WTC11 (cell line): ENCODE measurements around the gene MPST. TPM values are rescaled to one million over a fixed set of nuclear protein-coding genes. Genes with fewer than 3 reads are reported as not detected.

ENCODE experiments used
- ATAC-seq: fragments of 200-7000 bp; cut with Tn5 transposase; 2 replicates; pipeline ENCODE4 v1.10.0; 2021; ENCODE audit warnings: mild to moderate bottlenecking, moderate library complexity
- CTCF ChIA-PET: fragments of 300-600 bp; sonication (Branson Sonifier 250); formaldehyde crosslinking; loops from one replicate; lab custom pipeline; 2021; ENCODE audit warnings: antibody characterized with exemption; lab: Charles Lee
- POLR2A ChIA-PET: fragments of 350-600 bp; sonication (Branson Sonifier 250); formaldehyde crosslinking; loops from one replicate; lab custom pipeline; 2021; ENCODE audit warnings: antibody characterized with exemption; lab: Charles Lee
- DNase-seq: peaks from one replicate; pipeline ENCODE4 v3.0.0; 2021; ENCODE audit warnings: low spot score
- H3K27ac Mint-ChIP-seq: 2 replicates; pipeline ENCODE4 v1.8.0; 2021; ENCODE audit warnings: mixed read lengths
- H3K27me3 Mint-ChIP-seq: 2 replicates; pipeline ENCODE4 v1.8.0; 2021; ENCODE audit warnings: low read depth, mild to moderate bottlenecking, moderate library complexity, mixed read lengths
- H3K36me3 Mint-ChIP-seq: 2 replicates; pipeline ENCODE4 v1.8.0; 2021; ENCODE audit warnings: mixed read lengths
- H3K4me1 Mint-ChIP-seq: 2 replicates; pipeline ENCODE4 v1.8.0; 2022; ENCODE audit warnings: mixed read lengths
- H3K4me3 Mint-ChIP-seq: 2 replicates; pipeline ENCODE4 v1.8.0; 2021; ENCODE audit warnings: mild to moderate bottlenecking, moderate library complexity, mixed read lengths
- H3K9me3 Mint-ChIP-seq: 2 replicates; pipeline ENCODE4 v1.8.0; 2021; ENCODE audit warnings: mixed read lengths
- RELA ChIP-seq: sonication (generic); formaldehyde crosslinking; IDR thresholded peaks from 2 replicates; pipeline ENCODE4 v1.8.1; 2022; ENCODE audit warnings: missing genetic modification reagents, mild to moderate bottlenecking, borderline replicate concordance
- ZNF263 ChIP-seq: sonication (generic); formaldehyde crosslinking; IDR thresholded peaks from 2 replicates; pipeline ENCODE4 v1.8.1; 2022; ENCODE audit warnings: low read depth, mild to moderate bottlenecking, moderate library complexity, missing genetic modification reagents
- ZNF416 ChIP-seq: fragments of 250-450 bp; sonication (Bioruptor Pico); IDR thresholded peaks from 2 replicates; pipeline ENCODE4 v1.9.0; 2021; ENCODE audit warnings: mild to moderate bottlenecking, inconsistent platforms
- ZNF671 ChIP-seq: fragments of 250-450 bp; sonication (Bioruptor Pico); IDR thresholded peaks from 2 replicates; pipeline ENCODE4 v1.8.0; 2021; ENCODE audit warnings: mild to moderate bottlenecking
- total RNA-seq: library from RNA; stranded (reverse); gene quantifications from 3 replicates; pipeline ENCODE4 v1.2.3, GENCODE V29; 2021
- TF ChIP-seq, protein P1 (sequence below): sonication (generic); formaldehyde crosslinking; IDR thresholded peaks from 2 replicates; pipeline ENCODE4 v1.8.1; 2023; ENCODE audit warnings: mild to moderate bottlenecking, missing genetic modification reagents
- TF ChIP-seq, protein P2 (sequence below): sonication (generic); formaldehyde crosslinking; IDR thresholded peaks from 2 replicates; pipeline ENCODE4 v1.8.1; 2022; ENCODE audit warnings: low read depth, missing genetic modification reagents, borderline replicate concordance
- TF ChIP-seq, protein P3 (sequence below): sonication (generic); formaldehyde crosslinking; conservative IDR thresholded peaks from 2 replicates; pipeline ENCODE4 v1.8.1; 2022; ENCODE audit warnings: mild to moderate bottlenecking, missing genetic modification reagents
- TF ChIP-seq, protein P4 (sequence below): fragments of 250-450 bp; sonication (Bioruptor Pico); IDR thresholded peaks from 2 replicates; pipeline ENCODE4 v2.1.2; 2022; ENCODE audit warnings: mild to moderate bottlenecking, moderate library complexity

Gene MPST
- total RNA-seq, 1 experiment from 2014 or later, result 86.6 TPM

DNA sequence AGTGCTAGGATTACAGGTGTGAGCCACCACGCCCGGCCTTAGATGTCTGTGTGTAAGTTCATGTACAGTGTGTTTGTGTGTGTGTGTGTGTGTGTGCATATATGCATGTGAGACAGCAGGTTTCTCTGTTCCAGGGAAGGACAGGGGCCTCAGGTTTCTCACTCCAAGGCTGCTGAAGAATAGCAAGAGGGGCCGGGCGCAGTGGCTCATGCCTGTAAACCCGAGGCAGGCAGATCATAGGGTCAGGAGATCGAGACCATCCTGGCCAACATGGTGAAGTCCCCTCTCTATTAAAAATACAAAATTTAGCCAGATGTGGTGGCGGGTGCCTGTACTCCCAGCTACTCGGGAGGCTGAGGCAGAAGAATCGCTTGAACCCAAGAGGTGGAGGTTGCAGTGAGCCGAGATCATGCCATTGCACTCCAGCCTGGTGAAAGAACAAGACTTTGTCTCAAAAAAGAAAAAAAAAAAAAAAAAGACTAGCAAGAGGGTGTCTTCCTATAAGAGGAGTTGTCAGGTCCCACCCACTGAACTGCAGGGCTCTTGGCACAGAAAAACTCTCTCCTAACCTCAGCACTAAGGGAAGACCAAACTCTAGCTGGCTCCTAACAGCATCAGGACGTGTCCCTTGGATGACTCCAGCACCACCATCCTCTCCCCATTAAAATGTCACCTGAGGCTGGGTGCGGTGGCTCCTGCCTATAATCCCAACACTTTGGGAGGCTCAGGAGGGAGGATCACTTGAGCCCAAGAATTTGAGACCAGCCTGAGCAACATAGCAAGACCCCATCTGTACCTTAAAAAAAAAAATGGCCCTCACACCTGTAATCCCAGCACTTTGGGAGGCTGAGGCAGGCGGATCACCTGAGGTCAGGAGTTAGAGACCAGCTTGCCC lies 40.3 kb upstream of the MPST start (continued):
- TF ChIP-seq, protein P1, sequence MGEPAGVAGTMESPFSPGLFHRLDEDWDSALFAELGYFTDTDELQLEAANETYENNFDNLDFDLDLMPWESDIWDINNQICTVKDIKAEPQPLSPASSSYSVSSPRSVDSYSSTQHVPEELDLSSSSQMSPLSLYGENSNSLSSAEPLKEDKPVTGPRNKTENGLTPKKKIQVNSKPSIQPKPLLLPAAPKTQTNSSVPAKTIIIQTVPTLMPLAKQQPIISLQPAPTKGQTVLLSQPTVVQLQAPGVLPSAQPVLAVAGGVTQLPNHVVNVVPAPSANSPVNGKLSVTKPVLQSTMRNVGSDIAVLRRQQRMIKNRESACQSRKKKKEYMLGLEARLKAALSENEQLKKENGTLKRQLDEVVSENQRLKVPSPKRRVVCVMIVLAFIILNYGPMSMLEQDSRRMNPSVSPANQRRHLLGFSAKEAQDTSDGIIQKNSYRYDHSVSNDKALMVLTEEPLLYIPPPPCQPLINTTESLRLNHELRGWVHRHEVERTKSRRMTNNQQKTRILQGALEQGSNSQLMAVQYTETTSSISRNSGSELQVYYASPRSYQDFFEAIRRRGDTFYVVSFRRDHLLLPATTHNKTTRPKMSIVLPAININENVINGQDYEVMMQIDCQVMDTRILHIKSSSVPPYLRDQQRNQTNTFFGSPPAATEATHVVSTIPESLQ (CRISPR knock-in tag), result no peak

DNA sequence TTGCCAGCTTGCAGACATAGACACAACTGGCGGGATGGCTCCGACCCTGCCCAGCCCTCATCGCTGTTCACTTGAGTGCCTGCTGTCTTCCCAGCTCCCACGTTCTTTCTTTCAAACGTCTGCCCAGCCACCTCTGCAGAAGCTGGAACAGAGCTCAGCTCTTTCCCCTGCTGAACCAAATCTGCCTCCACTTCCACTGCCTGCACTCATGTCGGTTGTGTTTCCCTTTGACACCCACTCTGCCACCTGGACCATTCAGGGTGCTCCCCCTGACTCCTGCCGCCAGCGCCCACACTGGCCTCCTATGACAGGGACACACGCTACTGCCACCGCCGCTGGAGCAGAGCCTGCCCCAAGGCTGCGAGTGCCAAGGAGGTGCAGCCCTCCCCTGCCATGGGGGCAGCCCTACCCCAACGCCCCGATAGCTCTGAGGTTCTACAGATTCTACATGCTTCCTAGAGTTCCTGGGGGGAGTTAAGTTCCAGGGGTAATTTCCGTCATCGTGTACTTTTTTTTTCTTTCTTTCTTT lies 38.2 kb upstream of the MPST start:
- H3K36me3 Mint-ChIP-seq, result peaks cover 10% of the 10 kb centered on the region; the same call in 1 of the 2 replicates
- no peak for ATAC-seq
- TF ChIP-seq, protein P2, sequence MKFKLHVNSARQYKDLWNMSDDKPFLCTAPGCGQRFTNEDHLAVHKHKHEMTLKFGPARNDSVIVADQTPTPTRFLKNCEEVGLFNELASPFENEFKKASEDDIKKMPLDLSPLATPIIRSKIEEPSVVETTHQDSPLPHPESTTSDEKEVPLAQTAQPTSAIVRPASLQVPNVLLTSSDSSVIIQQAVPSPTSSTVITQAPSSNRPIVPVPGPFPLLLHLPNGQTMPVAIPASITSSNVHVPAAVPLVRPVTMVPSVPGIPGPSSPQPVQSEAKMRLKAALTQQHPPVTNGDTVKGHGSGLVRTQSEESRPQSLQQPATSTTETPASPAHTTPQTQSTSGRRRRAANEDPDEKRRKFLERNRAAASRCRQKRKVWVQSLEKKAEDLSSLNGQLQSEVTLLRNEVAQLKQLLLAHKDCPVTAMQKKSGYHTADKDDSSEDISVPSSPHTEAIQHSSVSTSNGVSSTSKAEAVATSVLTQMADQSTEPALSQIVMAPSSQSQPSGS (CRISPR knock-in tag), result no peak
- no peak for TF ChIP-seq RELA (CRISPR knock-in tag)
- TF ChIP-seq, all 79 proteins: peak for 0
- no peak for DNase-seq
- H3K27me3 Mint-ChIP-seq, result peaks cover 26% of the 10 kb centered on the region
- ChIA-PET CTCF (interaction anchor here (0.7 to 5.0 kb wide), 6 partner anchors 10 to 205 kb away, joined by 3 to 26 read pairs (median 4); partner anchors contain the start of genes IFT27 and TST), POLR2A (interaction anchor here (0.6 to 0.7 kb wide), 2 partner anchors 121 to 1145 kb away, joined by 3 to 4 read pairs; no protein-coding TSS in a partner anchor)
- no peak overlapping the region for H3K27ac Mint-ChIP-seq
- H3K9me3 Mint-ChIP-seq, result peaks cover 12% of the 10 kb centered on the region
- no peak overlapping the region for H3K4me3 Mint-ChIP-seq
- H3K4me1 Mint-ChIP-seq, result peaks cover 13% of the 10 kb centered on the region

DNA sequence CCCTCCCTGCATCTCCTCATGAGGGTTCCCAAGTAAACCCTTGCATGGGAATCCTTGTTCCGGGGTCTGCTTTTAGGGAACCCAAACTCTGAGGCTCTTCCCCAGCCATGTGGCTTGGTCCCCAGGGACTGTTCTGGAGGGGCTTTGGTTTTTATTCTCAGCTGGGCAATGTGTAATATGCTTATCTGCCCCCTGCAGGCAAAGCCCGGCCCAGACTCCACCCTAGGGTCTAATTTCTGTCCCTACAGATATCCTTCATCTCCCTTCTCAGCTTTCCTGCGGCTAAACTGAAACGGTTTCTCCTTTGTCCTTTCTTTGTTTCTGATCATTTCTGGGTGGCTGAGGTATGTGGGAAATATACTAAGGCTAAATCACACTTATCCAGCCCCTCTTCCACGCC lies 37.4 kb upstream of the MPST start:
- POLR2A ChIA-PET, result interaction anchor here (0.6 to 0.7 kb wide), 2 partner anchors 120 to 1146 kb away, joined by 3 to 4 read pairs; no protein-coding TSS in a partner anchor
- H3K9me3 Mint-ChIP-seq, result peaks cover 20% of the 10 kb centered on the region
- H3K36me3 Mint-ChIP-seq, result peaks cover 11% of the 10 kb centered on the region; the same call in 1 of the 2 replicates
- TF ChIP-seq, protein P3, sequence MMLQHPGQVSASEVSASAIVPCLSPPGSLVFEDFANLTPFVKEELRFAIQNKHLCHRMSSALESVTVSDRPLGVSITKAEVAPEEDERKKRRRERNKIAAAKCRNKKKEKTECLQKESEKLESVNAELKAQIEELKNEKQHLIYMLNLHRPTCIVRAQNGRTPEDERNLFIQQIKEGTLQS (CRISPR knock-in tag), result no peak
- no peak for TF ChIP-seq ZNF671 (CRISPR knock-in tag)
- TF ChIP-seq ZNF416 (CRISPR knock-in tag), result no peak
- TF ChIP-seq, protein P4, sequence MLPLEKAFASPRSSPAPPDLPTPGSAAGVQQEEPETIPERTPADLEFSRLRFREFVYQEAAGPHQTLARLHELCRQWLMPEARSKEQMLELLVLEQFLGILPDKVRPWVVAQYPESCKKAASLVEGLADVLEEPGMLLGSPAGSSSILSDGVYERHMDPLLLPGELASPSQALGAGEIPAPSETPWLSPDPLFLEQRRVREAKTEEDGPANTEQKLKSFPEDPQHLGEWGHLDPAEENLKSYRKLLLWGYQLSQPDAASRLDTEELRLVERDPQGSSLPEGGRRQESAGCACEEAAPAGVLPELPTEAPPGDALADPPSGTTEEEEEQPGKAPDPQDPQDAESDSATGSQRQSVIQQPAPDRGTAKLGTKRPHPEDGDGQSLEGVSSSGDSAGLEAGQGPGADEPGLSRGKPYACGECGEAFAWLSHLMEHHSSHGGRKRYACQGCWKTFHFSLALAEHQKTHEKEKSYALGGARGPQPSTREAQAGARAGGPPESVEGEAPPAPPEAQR, result no peak
- TF ChIP-seq, all 79 proteins: peak for 0
- CTCF ChIA-PET, result interaction anchor here (0.7 to 5.0 kb wide), 5 partner anchors 9 to 200 kb away, joined by 3 to 26 read pairs (median 4); no protein-coding TSS in a partner anchor
- no peak overlapping the region for H3K4me3 Mint-ChIP-seq
- peaks cover 26% of the 10 kb centered on the region for H3K27me3 Mint-ChIP-seq
- ATAC-seq, result no peak
- no peak for DNase-seq
- H3K4me1 Mint-ChIP-seq, result peaks cover 13% of the 10 kb centered on the region
- H3K27ac Mint-ChIP-seq, result no peak overlapping the region

DNA sequence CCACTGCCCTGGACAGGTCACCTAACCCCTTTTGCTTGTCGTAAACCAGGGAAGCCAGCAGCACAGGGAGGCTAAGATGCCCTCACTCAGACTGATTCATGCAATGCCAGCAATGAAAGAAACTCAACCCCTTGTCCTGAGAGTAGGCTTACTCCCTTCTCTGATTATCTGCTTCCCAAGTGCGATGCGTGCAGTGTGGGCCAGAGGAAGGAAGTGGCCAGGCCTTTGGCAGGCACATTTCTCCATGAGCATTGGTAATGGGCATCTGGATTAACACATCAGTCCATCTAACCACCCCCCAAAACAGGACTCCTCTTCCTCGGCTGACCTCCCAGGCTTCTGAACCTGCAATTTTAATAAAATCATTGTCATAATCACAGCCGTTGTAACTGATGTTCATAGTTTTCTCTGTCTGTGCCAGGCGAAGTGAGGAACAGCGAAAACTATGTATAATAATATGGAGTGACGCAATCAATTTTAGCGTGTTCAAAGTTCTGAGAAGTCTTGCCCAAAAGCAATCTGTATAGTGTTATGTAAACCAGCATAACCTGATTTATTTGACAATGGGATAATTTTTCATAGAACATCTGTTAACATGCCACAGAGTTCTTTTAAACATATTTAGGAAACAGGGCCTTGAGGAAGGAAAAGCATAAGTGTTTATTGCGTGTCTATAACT lies 34.2 kb upstream of the MPST start:
- no peak for TF ChIP-seq ZNF263 (CRISPR knock-in tag)
- ChIA-PET POLR2A (interaction anchor here (0.7 kb wide), 1 partner anchor 275 kb away, joined by 12 read pairs; no protein-coding TSS in a partner anchor), CTCF (interaction anchor here (2.0 kb wide), 1 partner anchor 203 kb away, joined by 4 read pairs; no protein-coding TSS in a partner anchor)
- H3K27me3 Mint-ChIP-seq, result peaks cover 38% of the 10 kb centered on the region
- no peak overlapping the region for H3K4me3 Mint-ChIP-seq
- DNase-seq (no peak), ATAC-seq (no peak)
- H3K27ac Mint-ChIP-seq, result no peak overlapping the region
- peaks cover 4% of the 10 kb centered on the region; the same call in 1 of the 2 replicates for H3K4me1 Mint-ChIP-seq
- H3K9me3 Mint-ChIP-seq, result peaks cover 24% of the 10 kb centered on the region
- peaks cover 11% of the 10 kb centered on the region; the same call in 1 of the 2 replicates for H3K36me3 Mint-ChIP-seq
